Fibroblast of lung (primary cell): Measurements from ENCODE around the gene ATG9A.

Experiments
- EZH2 ChIP-seq: IDR thresholded peaks from 2 replicates; pipeline ENCODE4 v1.5.1; 2012; ENCODE audit warnings: low read length, control low read depth, mild to moderate bottlenecking; ENCODE audit errors: missing control alignments
- TF ChIP-seq, protein P1 (sequence below), 2 donors: IDR thresholded peaks in 1 of 2; conservative IDR thresholded peaks in 1 of 2; 1 replicate in 1 of 2; 2 replicates in 1 of 2; pipeline ENCODE4 v1.5.1; 2011 to 2012; ENCODE audit warnings: low read length in 2 of 2, control low read depth in 1 of 2, inconsistent platforms in 1 of 2, low read depth in 1 of 2, mild to moderate bottlenecking in 1 of 2

GRCh38 chr2:219183151-219183772 is 46.2 kb downstream of the ATG9A start:
- TF ChIP-seq, protein P1, sequence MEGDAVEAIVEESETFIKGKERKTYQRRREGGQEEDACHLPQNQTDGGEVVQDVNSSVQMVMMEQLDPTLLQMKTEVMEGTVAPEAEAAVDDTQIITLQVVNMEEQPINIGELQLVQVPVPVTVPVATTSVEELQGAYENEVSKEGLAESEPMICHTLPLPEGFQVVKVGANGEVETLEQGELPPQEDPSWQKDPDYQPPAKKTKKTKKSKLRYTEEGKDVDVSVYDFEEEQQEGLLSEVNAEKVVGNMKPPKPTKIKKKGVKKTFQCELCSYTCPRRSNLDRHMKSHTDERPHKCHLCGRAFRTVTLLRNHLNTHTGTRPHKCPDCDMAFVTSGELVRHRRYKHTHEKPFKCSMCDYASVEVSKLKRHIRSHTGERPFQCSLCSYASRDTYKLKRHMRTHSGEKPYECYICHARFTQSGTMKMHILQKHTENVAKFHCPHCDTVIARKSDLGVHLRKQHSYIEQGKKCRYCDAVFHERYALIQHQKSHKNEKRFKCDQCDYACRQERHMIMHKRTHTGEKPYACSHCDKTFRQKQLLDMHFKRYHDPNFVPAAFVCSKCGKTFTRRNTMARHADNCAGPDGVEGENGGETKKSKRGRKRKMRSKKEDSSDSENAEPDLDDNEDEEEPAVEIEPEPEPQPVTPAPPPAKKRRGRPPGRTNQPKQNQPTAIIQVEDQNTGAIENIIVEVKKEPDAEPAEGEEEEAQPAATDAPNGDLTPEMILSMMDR (conservative IDR thresholded peaks at IDR 0.05 in 1 of 2, IDR thresholded peaks at IDR 0.05 in 1 of 2; ENCODE audit: low read depth in 1 of 2, low read length in 2 of 2): no peak
- TF ChIP-seq EZH2: no peak
